Omental fat pad (tissue), 4 donors: ENCODE measurements around the gene FAM184B. TPM values are rescaled to one million over a fixed set of nuclear protein-coding genes. Genes with fewer than 3 reads are reported as not detected.

Source experiments
- ATAC-seq: fragments of 150-250 bp; one replicate; pipeline ENCODE4 v1.9.1; 2016; ENCODE audit warnings: mild to moderate bottlenecking, moderate library complexity; ENCODE audit not compliant: low FRiP score
- DNase-seq: peaks from one replicate; pipeline ENCODE4 v3.0.0-alpha.2; 2019; ENCODE audit warnings: low spot score
- total RNA-seq, 4 donors: library from RNA; depleted of rRNA; stranded (reverse); fragments of >200 nt; gene quantifications; one replicate each; pipeline ENCODE4 v1.1.0, GENCODE V29; 2016
- TF ChIP-seq, protein P1 (sequence below), 3 donors: fragments of 450-650 bp; IDR thresholded peaks; one replicate each; pipeline ENCODE4 v1.5.1; 2016 to 2017; ENCODE audit warnings: antibody characterized with exemption in 3 of 3, mild to moderate bottlenecking in 3 of 3, moderate library complexity in 2 of 3

The FAM184B gene
- total RNA-seq, 4 donors from 2014 or later, result not detected

DNA sequence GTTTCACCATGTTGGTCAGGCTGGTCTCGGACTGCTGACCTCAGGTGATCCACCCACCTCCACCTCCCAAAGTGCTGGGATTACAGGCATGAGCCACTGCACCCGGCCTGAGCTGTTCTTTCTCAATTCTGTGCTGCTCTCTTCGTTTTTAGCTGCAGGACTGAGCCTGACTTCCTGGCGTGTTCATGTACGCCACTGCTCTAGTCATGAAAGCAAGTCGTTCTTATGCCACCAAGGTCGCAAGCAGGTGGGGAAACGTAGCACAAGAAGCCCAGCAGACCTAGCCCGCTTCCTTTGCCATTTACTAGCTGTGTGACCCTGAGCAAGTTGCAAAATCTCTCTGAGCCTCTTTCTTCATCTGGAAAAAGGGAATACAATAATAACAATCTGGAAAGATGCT lies 123.6 kb downstream of the FAM184B start:
- TF ChIP-seq, protein P1, sequence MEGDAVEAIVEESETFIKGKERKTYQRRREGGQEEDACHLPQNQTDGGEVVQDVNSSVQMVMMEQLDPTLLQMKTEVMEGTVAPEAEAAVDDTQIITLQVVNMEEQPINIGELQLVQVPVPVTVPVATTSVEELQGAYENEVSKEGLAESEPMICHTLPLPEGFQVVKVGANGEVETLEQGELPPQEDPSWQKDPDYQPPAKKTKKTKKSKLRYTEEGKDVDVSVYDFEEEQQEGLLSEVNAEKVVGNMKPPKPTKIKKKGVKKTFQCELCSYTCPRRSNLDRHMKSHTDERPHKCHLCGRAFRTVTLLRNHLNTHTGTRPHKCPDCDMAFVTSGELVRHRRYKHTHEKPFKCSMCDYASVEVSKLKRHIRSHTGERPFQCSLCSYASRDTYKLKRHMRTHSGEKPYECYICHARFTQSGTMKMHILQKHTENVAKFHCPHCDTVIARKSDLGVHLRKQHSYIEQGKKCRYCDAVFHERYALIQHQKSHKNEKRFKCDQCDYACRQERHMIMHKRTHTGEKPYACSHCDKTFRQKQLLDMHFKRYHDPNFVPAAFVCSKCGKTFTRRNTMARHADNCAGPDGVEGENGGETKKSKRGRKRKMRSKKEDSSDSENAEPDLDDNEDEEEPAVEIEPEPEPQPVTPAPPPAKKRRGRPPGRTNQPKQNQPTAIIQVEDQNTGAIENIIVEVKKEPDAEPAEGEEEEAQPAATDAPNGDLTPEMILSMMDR (IDR thresholded peaks at IDR 0.05), result no peak
- no peak for DNase-seq
- ATAC-seq, result no peak

DNA sequence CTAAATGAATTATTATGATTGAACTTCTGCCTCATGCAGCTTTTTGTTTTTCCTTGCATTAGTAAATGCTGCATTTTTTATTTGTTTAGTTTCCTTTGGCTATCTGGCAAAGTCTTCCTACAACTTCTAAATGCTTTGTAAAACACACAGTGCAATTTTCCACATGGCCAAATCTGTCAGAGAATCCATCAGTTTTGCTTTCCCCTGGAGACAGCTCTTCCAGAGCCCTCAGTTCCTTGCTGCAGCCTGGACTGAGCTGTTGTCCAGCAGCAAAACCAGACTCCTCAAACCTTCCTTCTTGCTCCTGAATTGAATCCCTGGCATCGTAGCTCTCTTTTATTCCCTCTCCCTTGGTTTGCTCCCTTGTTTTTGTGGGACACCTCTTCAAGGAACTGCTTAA lies 124.3 kb downstream of the FAM184B start:
- TF ChIP-seq, protein P1 (IDR thresholded peaks at IDR 0.05), result no peak
- DNase-seq (no peak), ATAC-seq (no peak)

DNA sequence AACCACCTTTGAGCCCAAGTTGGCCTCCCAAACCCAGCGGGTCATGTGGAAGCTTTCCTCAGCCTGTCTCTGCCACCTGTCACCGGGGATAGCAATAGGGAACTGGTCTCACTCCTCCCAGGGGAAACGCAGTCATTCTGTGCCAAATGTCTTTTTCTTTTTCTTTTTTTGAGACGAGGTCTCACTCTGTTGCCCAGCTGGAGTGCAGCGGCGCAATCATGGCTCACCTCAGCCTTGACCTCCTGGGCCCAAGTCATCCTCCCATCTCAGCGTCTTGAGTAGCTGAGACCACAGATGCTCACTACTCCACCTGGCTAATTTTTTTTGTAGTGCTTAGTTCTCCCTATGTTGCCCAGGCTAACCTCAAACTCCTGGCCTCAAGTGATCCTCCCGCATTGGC lies 126.7 kb downstream of the FAM184B start:
- ATAC-seq (no peak), DNase-seq (no peak)
- TF ChIP-seq, protein P1 (IDR thresholded peaks at IDR 0.05), result no peak

DNA sequence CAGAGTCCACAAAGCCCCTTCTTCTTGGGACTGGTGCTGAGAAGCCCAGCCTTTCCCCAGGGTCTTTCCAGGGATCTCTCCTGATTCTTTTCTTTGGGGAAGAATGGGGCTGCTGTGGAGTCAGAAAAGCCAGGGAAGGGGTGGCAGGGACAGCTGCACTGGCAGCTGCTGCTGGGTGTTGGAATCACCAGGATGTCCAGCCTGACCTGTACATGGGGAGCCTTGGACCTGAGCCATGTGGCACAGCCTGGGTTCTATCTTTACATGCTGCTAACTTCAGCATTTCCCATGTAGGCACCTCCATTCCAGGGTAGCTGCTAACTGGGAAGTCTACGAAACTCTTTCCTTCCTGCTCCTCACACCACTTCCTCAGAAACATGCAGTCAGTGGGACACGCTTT lies 131.0 kb downstream of the FAM184B start:
- ATAC-seq (no peak), DNase-seq (no peak)
- TF ChIP-seq, protein P1 (IDR thresholded peaks at IDR 0.05), result no peak

DNA sequence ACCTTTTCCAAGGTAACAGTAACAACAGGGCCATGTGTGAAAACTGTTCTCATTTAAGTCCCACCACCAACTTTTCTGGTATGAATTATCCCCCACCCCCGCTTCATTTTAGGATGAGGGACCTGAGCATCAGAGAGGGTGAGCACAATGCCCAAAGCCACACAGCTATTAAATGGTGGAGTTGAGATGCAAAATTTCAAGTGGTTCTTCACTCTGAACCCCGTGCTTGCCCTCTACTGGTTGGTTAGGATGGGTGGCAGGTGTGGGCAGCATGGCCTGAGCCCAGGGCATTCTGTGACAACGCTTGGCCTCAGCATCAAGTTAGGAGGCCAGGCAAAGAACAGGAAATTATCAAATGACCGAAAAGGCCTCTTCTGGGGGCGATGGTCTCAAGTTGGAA lies 133.5 kb downstream of the FAM184B start:
- TF ChIP-seq, protein P1 (IDR thresholded peaks at IDR 0.05), result no peak
- no peak for DNase-seq
- no peak for ATAC-seq

DNA sequence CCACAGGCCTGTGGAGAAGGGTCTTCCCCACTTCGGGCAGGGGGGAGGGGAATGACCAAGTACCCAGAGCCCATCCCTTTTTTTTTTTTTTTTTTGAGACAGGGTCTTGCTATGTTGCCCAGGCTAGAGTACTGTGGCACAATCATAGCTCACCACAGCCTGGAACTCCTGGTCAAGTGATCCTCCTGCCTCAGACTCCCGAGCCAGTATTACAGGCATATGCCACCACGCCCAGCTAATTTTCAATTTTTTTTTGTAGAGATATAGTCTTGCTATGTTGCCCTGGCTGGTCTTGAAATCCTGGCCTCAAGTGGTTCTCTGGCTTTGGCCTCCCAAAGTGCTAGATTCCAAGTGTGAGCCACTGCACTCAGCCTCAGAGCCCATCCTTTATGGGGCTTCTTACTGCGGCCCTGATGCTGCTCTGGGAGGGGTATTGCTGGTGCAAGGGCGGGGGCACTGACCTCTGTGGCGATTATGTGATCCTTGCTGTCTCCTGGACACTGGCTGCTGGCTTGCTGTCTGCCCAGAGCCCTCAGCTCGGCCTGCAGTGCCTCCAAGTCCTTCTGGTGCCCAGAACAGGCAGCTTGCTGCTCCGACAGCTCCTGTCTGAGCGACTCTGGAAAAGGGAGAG lies 134.1 kb downstream of the FAM184B start:
- DNase-seq (no peak), ATAC-seq (no peak)
- TF ChIP-seq, protein P1 (IDR thresholded peaks at IDR 0.05), result no peak

DNA sequence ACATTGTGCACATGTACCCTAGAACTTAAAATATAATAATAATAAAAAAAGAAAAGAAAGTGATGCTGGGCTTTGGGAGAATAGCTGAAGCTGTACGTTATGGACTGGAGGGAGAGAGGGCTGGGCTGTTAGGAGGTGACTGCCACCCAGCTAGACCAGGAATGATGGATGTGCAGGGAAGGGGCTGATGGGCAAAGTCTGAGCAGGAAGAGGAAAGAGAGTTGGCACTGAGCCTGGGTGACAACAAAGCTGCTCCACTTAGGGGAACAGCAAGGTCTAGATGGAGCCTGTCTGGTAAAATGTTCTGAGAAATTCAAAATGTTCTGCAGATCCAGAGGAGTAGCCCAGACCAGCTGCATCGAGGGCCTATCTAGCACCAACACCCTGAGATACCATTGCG lies 134.7 kb downstream of the FAM184B start:
- no peak for DNase-seq
- TF ChIP-seq, protein P1 (IDR thresholded peaks at IDR 0.05), result no peak
- no peak for ATAC-seq
